Fibroblast of villous mesenchyme (primary cell): ENCODE results near the gene GLDN. TPM values are rescaled to one million over a fixed set of nuclear protein-coding genes. Genes with fewer than 3 reads are reported as not detected.

Experiments used
- DNase-seq: peaks from one replicate; pipeline ENCODE4 v3.0.0-alpha.2; 2010; ENCODE audit warnings: low read depth
- H3K4me3 ChIP-seq: 2 replicates; pipeline ENCODE4 v1.5.1; 2011; ENCODE audit warnings: low read depth, mild to moderate bottlenecking, low read length
- CTCF ChIP-seq: IDR thresholded peaks from 2 replicates; pipeline ENCODE4 v1.5.1; 2012; ENCODE audit warnings: low read depth, mild to moderate bottlenecking, low read length; ENCODE audit not compliant: insufficient read depth
- total RNA-seq: library from RNA; depleted of rRNA; stranded (reverse); fragments of >200 nt; gene quantifications from 2 replicates; pipeline ENCODE4 v1.2.3, GENCODE V29; 2012

Gene GLDN
- total RNA-seq, 1 donor = 0.43 TPM

- no peak for DNase-seq
- H3K4me3 ChIP-seq = no peak overlapping the region
- TF ChIP-seq CTCF = no peak
These were observed 33.6 kb upstream of the GLDN start for GRCh38 chr15:51307811-51308210.

GRCh38 chr15:51310064-51310463 lies 31.4 kb upstream of the GLDN start:
- H3K4me3 ChIP-seq = no peak overlapping the region
- DNase-seq = peak; percentile 59
- TF ChIP-seq CTCF = no peak

GRCh38 chr15:51311510-51311909 lies 29.9 kb upstream of the GLDN start:
- TF ChIP-seq CTCF = no peak
- DNase-seq = peak; percentile 38
- H3K4me3 ChIP-seq = no peak overlapping the region

- TF ChIP-seq CTCF = no peak
- no peak overlapping the region for H3K4me3 ChIP-seq
- peak; percentile 73 for DNase-seq
These were observed 29.0 kb upstream of the GLDN start for GRCh38 chr15:51312166-51313073.

GRCh38 chr15:51313074-51313393 lies 28.4 kb upstream of the GLDN start:
- no peak overlapping the region for H3K4me3 ChIP-seq
- DNase-seq = no peak
- TF ChIP-seq CTCF = no peak

- no peak for DNase-seq
- no peak overlapping the region for H3K4me3 ChIP-seq
- TF ChIP-seq CTCF = no peak
These were observed 27.7 kb upstream of the GLDN start for GRCh38 chr15:51313644-51314280.
